ENCODE results near the gene RABL3. TPM values are rescaled to one million over a fixed set of nuclear protein-coding genes. Genes with fewer than 3 reads are reported as not detected.
A peak's percentile ranks its signal among the peaks of the same experiment; 100 is the strongest.

RABL3 gene
- total and polyA plus RNA-seq, 2 of the 13 experiments (the other 11 are each of a cell fraction or from before 2014, with no cell fraction given), result 4.8 to 31.9 TPM

DNA sequence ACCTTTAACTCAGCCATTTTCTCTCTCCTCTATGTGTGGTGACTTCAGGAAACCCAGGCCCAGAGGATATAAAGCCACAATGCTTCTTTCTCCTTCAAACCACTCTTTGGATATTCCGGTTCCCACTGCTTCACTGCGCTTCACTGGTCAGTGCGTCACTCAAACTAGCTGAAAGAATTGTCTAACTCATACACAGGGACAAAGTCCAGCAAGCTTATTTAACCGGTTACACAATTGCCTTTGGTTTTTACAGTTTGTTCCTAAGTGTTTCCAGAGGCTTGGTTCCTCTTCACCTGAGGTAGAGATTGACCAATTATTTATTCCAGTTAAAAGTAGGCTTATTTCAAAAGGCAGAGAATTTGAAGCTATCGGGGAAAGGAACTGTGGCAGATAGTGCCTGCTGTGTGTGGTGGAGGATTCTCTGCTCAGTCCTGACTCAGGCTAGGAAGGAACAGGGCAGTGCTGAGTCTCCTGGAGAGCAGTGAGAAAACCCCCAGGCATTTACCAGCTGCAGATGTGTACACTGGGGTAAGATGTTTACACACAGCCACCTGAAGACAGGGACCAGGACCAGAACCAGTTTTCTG is 60.1 kb downstream of the RABL3 start, which contains the start of gene HGD (continued):
- TF ChIP-seq, protein P1, sequence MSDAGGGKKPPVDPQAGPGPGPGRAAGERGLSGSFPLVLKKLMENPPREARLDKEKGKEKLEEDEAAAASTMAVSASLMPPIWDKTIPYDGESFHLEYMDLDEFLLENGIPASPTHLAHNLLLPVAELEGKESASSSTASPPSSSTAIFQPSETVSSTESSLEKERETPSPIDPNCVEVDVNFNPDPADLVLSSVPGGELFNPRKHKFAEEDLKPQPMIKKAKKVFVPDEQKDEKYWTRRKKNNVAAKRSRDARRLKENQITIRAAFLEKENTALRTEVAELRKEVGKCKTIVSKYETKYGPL (CRISPR knock-in tag; IDR thresholded peaks at IDR 0.05), result peak; percentile 98
- TF ChIP-seq KAT7 (CRISPR knock-in tag; IDR thresholded peaks at IDR 0.05; ENCODE audit: borderline replicate concordance) (peak; percentile 85; the same call in 1 of the 2 replicates), SNAPC2 (CRISPR knock-in tag; IDR thresholded peaks at IDR 0.05) (0 out of 2 replicates have a peak, but pooled peaks have one; percentile 38), SAP130 (CRISPR knock-in tag; IDR thresholded peaks at IDR 0.05; ENCODE audit: low read depth) (peak; percentile 97), YEATS2 (CRISPR knock-in tag; IDR thresholded peaks at IDR 0.05; ENCODE audit: borderline replicate concordance) (peak; percentile 45; the same call in 1 of the 2 replicates), FOXA3 (CRISPR knock-in tag; IDR thresholded peaks at IDR 0.05) (peak; percentile 81), ZNF510 (CRISPR knock-in tag; IDR thresholded peaks at IDR 0.05; ENCODE audit: low read depth) (no peak), ERF (CRISPR knock-in tag; IDR thresholded peaks at IDR 0.05) (peak; percentile 74), THYN1 (CRISPR knock-in tag; IDR thresholded peaks at IDR 0.05; ENCODE audit: borderline replicate concordance, low read depth) (0 out of 2 replicates have a peak, but pooled peaks have one; percentile 12), ZNF484 (CRISPR knock-in tag; IDR thresholded peaks at IDR 0.05; ENCODE audit: borderline replicate concordance, low read depth) (no peak), ZNF329 (CRISPR knock-in tag; IDR thresholded peaks at IDR 0.05; ENCODE audit: low read depth) (no peak), RARA (CRISPR knock-in tag; IDR thresholded peaks at IDR 0.05) (peak; percentile 82), ATAD3A (CRISPR knock-in tag; IDR thresholded peaks at IDR 0.05) (no peak), SALL1 (CRISPR knock-in tag; IDR thresholded peaks at IDR 0.05) (peak; percentile 58; the same call in 1 of the 2 replicates), POLR2AphosphoS2 (IDR thresholded peaks at IDR 0.05; ENCODE audit: low read depth, low read length) (peak; percentile 87), NFYC (CRISPR knock-in tag; IDR thresholded peaks at IDR 0.05) (peak; percentile 47; the same call in 1 of the 2 replicates)
- TF ChIP-seq, protein P2, sequence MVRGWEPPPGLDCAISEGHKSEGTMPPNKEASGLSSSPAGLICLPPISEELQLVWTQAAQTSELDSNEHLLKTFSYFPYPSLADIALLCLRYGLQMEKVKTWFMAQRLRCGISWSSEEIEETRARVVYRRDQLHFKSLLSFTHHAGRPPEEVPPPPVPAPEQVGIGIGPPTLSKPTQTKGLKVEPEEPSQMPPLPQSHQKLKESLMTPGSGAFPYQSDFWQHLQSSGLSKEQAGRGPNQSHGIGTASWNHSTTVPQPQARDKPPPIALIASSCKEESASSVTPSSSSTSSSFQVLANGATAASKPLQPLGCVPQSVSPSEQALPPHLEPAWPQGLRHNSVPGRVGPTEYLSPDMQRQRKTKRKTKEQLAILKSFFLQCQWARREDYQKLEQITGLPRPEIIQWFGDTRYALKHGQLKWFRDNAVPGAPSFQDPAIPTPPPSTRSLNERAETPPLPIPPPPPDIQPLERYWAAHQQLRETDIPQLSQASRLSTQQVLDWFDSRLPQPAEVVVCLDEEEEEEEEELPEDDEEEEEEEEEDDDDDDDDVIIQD (CRISPR knock-in tag; IDR thresholded peaks at IDR 0.05; ENCODE audit: low read depth), result peak; percentile 89
- TF ChIP-seq, protein P3, sequence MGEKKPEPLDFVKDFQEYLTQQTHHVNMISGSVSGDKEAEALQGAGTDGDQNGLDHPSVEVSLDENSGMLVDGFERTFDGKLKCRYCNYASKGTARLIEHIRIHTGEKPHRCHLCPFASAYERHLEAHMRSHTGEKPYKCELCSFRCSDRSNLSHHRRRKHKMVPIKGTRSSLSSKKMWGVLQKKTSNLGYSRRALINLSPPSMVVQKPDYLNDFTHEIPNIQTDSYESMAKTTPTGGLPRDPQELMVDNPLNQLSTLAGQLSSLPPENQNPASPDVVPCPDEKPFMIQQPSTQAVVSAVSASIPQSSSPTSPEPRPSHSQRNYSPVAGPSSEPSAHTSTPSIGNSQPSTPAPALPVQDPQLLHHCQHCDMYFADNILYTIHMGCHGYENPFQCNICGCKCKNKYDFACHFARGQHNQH (CRISPR knock-in tag; IDR thresholded peaks at IDR 0.05), result peak; percentile 64
- TF ChIP-seq, protein P4, sequence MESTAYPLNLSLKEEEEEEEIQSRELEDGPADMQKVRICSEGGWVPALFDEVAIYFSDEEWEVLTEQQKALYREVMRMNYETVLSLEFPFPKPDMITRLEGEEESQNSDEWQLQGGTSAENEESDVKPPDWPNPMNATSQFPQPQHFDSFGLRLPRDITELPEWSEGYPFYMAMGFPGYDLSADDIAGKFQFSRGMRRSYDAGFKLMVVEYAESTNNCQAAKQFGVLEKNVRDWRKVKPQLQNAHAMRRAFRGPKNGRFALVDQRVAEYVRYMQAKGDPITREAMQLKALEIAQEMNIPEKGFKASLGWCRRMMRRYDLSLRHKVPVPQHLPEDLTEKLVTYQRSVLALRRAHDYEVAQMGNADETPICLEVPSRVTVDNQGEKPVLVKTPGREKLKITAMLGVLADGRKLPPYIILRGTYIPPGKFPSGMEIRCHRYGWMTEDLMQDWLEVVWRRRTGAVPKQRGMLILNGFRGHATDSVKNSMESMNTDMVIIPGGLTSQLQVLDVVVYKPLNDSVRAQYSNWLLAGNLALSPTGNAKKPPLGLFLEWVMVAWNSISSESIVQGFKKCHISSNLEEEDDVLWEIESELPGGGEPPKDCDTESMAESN (CRISPR knock-in tag; conservative IDR thresholded peaks at IDR 0.05), result peak; percentile 55; the same call in 1 of the 2 replicates
- TF ChIP-seq, protein P5, sequence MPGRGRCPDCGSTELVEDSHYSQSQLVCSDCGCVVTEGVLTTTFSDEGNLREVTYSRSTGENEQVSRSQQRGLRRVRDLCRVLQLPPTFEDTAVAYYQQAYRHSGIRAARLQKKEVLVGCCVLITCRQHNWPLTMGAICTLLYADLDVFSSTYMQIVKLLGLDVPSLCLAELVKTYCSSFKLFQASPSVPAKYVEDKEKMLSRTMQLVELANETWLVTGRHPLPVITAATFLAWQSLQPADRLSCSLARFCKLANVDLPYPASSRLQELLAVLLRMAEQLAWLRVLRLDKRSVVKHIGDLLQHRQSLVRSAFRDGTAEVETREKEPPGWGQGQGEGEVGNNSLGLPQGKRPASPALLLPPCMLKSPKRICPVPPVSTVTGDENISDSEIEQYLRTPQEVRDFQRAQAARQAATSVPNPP (CRISPR knock-in tag; IDR thresholded peaks at IDR 0.05), result 0 out of 2 replicates have a peak, but pooled peaks have one; percentile 18

Measured in HepG2 (cell line).